GM23248 (cell line): Measurements from ENCODE around the gene ALDH4A1. TPM values are rescaled to one million over a fixed set of nuclear protein-coding genes. Genes with fewer than 3 reads are reported as not detected.
A peak's percentile ranks its signal among the peaks of the same experiment; 100 is the strongest.

Source experiments
- DNase-seq: peaks from one replicate; pipeline ENCODE4 v3.0.0-alpha.2; 2015
- H2AFZ ChIP-seq: fragments of 200-600 bp; sonication (generic); 2 replicates; pipeline ENCODE4 v1.6.1; 2016; ENCODE audit warnings: antibody characterized with exemption
- H3F3A ChIP-seq: fragments of 200-600 bp; sonication (generic); 2 replicates; pipeline ENCODE4 v1.6.1; 2016; ENCODE audit warnings: mild to moderate bottlenecking, antibody characterized with exemption, mixed run types; ENCODE audit not compliant: insufficient read depth
- H3K27ac ChIP-seq: fragments of 200-600 bp; sonication (generic); 2 replicates; pipeline ENCODE4 v1.5.1; 2016; ENCODE audit warnings: mild to moderate bottlenecking
- H3K27me3 ChIP-seq: fragments of 200-600 bp; sonication (generic); replicated peaks from 2 replicates; pipeline ENCODE4 v1.6.1; 2016; ENCODE audit warnings: mild to moderate bottlenecking; ENCODE audit not compliant: insufficient read depth
- H3K36me3 ChIP-seq: fragments of 200-600 bp; sonication (generic); 2 replicates; pipeline ENCODE4 v1.6.1; 2016; ENCODE audit warnings: low read depth, mild to moderate bottlenecking
- H3K4me1 ChIP-seq: fragments of 200-600 bp; sonication (generic); 2 replicates; pipeline ENCODE4 v1.6.1; 2016; ENCODE audit warnings: mild to moderate bottlenecking; ENCODE audit not compliant: insufficient read depth
- H3K4me2 ChIP-seq: fragments of 200-600 bp; sonication (generic); one replicate; pipeline ENCODE4 v1.6.1; 2016; ENCODE audit warnings: mild to moderate bottlenecking; ENCODE audit not compliant: unreplicated experiment
- H3K4me3 ChIP-seq: fragments of 200-600 bp; sonication (generic); 2 replicates; pipeline ENCODE4 v1.5.1; 2016; ENCODE audit warnings: mild to moderate bottlenecking
- H3K79me2 ChIP-seq: fragments of 200-600 bp; sonication (generic); 2 replicates; pipeline ENCODE4 v1.6.1; 2016; ENCODE audit warnings: mild to moderate bottlenecking; ENCODE audit not compliant: insufficient read depth
- H3K9ac ChIP-seq: fragments of 200-600 bp; sonication (generic); 2 replicates; pipeline ENCODE4 v1.6.1; 2016; ENCODE audit warnings: mild to moderate bottlenecking
- H3K9me2 ChIP-seq: fragments of 200-600 bp; sonication (generic); 2 replicates; pipeline ENCODE4 v1.6.1; 2016; ENCODE audit warnings: mixed run types, mild to moderate bottlenecking, moderate library complexity; ENCODE audit not compliant: insufficient read depth
- H3K9me3 ChIP-seq: fragments of 200-600 bp; sonication (generic); one replicate; pipeline ENCODE4 v1.6.1; 2017; ENCODE audit warnings: low read depth
- H4K20me1 ChIP-seq: fragments of 200-600 bp; sonication (generic); 2 replicates; pipeline ENCODE4 v1.6.0; 2016; ENCODE audit not compliant: insufficient read depth
- EZH2 ChIP-seq: fragments of 200-600 bp; sonication (generic); IDR thresholded peaks from 2 replicates; pipeline ENCODE4 v1.6.1; 2018; ENCODE audit warnings: antibody characterized with exemption, mild to moderate bottlenecking; ENCODE audit not compliant: insufficient read depth, poor library complexity, severe bottlenecking
- EZH2phosphoT487 ChIP-seq: fragments of 200-600 bp; sonication (generic); IDR thresholded peaks from 2 replicates; pipeline ENCODE4 v1.6.1; 2018; ENCODE audit warnings: antibody characterized with exemption, moderate library complexity, mild to moderate bottlenecking, low read depth; ENCODE audit not compliant: insufficient read depth
- WGBS, 2 experiments: methylation state at CpG; one replicate each; pipeline ENCODE4 v1.1.6; 2015 to 2017; ENCODE audit warnings: low lambda C conversion rate in 2 of 2, low coverage in 1 of 2; ENCODE audit errors: missing lambda C conversion rate in 2 of 2; 5-methylcytosine and 5-hydroxymethylcytosine counted together
- in situ Hi-C: fragments of 300-500 bp; cut with MboI; formaldehyde crosslinking; loops from 2 replicates; pipeline ENCODE4 v1.15.0; 2020
- polyA plus RNA-seq: library from polyadenylated mRNA; unstranded; fragments of >200 nt; fragmentation: Nextera tagmentation; extraction: Ambion mirVana; gene quantifications from 2 replicates; pipeline ENCODE4 v1.2.1, GENCODE V29; 2016
- total RNA-seq: library from RNA; depleted of rRNA; stranded (reverse); fragments of >200 nt; shearing (Covaris generic); gene quantifications from 2 replicates; pipeline ENCODE4 v1.2.3, GENCODE V29; 2014

ALDH4A1 gene
- total and polyA plus RNA-seq, 2 experiments from 2014 or later: 10.9 to 13.3 TPM

DNA sequence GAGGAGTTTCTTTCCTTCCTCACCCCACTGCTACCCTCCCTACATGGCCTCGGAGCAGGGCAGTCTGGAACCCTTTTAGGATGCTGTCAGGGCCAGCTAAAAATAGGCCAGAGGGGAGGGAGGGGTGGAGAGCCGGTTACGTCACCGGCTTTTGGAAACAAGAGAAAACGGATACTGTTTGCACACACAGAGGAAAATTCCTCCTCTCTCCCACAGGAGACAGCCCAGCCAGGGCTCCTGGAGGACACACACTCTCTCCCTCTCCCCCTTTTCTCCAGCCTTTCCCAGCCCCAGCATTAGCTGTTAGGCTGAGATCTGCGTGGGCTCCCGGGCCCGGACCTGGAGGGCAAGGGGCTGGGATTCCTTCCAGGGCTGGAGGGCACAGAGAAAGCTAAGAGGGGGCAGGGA, 20.0 kb upstream of the ALDH4A1 start:
- WGBS, 2 experiments: 0 to 1% methylated on average over 8 of the region's 8 CpGs
- Histone ChIP-seq H2AFZ (peak overlapping the region; percentile 17; the same call in 1 of the 2 replicates), H3K4me2 (peak overlapping the region; percentile 52), H3K79me2 (peaks cover 68% of the 10 kb centered on the region), H3K27me3 (no peaks in the 10 kb centered on the region), H3K4me3 (peak overlapping the region; percentile 30), H3K9me3 (no peaks in the 10 kb centered on the region), H4K20me1 (no peaks in the 10 kb centered on the region), H3K4me1 (peaks cover 42% of the 10 kb centered on the region), H3K9ac (peak overlapping the region; percentile 64), H3K27ac (peak overlapping the region; percentile 84), H3K36me3 (peaks cover 4% of the 10 kb centered on the region; the same call in 1 of the 2 replicates), H3F3A (peaks cover 16% of the 10 kb centered on the region; the same call in 1 of the 2 replicates), H3K9me2 (no peaks in the 10 kb centered on the region)
- in situ Hi-C loops: no loop called here
- peak; percentile 95 for DNase-seq
- no peak for TF ChIP-seq EZH2phosphoT487
- TF ChIP-seq EZH2: no peak

DNA sequence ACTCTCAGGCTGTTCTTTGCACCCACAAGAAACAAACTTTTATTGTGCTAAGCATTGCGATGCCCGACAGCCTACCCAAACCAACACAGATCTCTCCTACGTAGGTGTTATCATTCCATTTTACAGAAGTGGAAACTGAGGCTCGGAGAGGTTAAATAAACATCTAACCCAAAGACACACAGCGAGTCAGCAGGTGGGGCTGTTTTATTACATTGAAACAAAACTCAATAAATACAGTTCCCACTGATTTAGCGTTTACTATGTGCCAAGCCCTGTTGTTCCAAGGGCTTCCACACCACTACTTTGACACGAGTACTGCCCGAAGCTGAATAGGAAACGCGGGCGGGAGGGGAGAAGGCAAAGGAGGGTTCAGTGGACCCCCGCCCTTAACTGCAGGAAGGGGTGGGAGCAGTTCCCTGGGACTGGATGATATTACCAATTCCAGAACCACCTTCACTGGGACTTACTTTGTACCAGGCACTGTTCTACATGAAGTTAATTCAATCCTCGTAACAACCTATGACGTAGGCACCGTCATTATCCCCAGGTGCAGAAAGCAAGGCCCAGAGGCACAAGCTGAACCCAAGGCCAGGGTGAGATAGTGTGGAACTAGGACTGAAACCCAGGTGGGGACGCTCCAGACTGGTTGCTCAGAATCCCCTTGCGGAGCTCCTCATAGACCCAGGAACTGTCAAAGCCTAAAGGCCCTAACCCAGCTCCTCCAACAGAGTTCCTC, 19.3 kb upstream of the ALDH4A1 start:
- H3K27ac ChIP-seq: peak overlapping the region; percentile 84
- in situ Hi-C loops: no loop called here

DNA sequence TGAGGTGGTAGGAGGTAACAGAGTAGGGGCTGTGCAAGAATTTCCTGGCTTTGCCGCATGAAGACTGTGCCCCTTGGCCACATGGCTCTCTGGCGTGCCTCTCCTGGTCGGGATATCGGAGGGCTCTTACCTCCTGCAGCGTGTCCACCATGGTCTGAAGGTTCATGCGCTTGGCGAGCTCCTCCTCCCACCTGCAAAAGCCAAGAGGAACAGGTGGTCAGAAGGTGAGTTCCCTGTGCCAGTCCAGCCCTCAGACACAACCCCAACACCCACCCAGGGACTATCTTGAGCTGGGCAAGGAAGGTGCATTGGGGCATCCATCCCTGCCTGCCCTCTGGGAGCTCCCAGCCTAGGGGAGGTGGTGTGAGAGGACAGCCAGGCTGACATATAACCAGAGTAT, 18.6 kb upstream of the ALDH4A1 start:
- 86 to 96% methylated on average over 7 of the region's 7 CpGs for WGBS, 2 experiments
- no peaks in the 10 kb centered on the region for H4K20me1 ChIP-seq
- H3K27me3 ChIP-seq: no peaks in the 10 kb centered on the region
- no peak for DNase-seq
- H3K9me3 ChIP-seq: no peaks in the 10 kb centered on the region
- in situ Hi-C loops: no loop called here
- peaks cover 12% of the 10 kb centered on the region; the same call in 1 of the 2 replicates for H3F3A ChIP-seq
- H3K4me3 ChIP-seq: no peak overlapping the region
- peaks cover 31% of the 10 kb centered on the region for H3K4me1 ChIP-seq
- H3K36me3 ChIP-seq: peaks cover 4% of the 10 kb centered on the region; the same call in 1 of the 2 replicates
- TF ChIP-seq EZH2: no peak
- no peak for TF ChIP-seq EZH2phosphoT487
- no peak overlapping the region for H3K27ac ChIP-seq
- peaks cover 59% of the 10 kb centered on the region for H3K79me2 ChIP-seq
- no peak overlapping the region for H2AFZ ChIP-seq
- no peak overlapping the region for H3K9ac ChIP-seq
- no peak overlapping the region for H3K4me2 ChIP-seq
- no peaks in the 10 kb centered on the region for H3K9me2 ChIP-seq

More for the DNA sequence above, 19.3 kb upstream of the ALDH4A1 start:
- Histone ChIP-seq H2AFZ (0 out of 2 replicates have a peak overlapping the region, but pooled peaks have one; percentile 17), H3F3A (peaks cover 12% of the 10 kb centered on the region; the same call in 1 of the 2 replicates), H4K20me1 (no peaks in the 10 kb centered on the region), H3K4me1 (peaks cover 36% of the 10 kb centered on the region), H3K36me3 (peaks cover 4% of the 10 kb centered on the region; the same call in 1 of the 2 replicates), H3K27me3 (no peaks in the 10 kb centered on the region), H3K9me2 (no peaks in the 10 kb centered on the region), H3K9ac (peak overlapping the region; percentile 64), H3K9me3 (no peaks in the 10 kb centered on the region), H3K4me2 (peak overlapping the region; percentile 52), H3K79me2 (peaks cover 62% of the 10 kb centered on the region), H3K4me3 (peak overlapping the region; percentile 30; the same call in 1 of the 2 replicates)
- no peak for TF ChIP-seq EZH2
- no peak for TF ChIP-seq EZH2phosphoT487
- DNase-seq: no peak
- 63 to 67% methylated on average over 17 of the region's 17 CpGs for WGBS, 2 experiments

DNA sequence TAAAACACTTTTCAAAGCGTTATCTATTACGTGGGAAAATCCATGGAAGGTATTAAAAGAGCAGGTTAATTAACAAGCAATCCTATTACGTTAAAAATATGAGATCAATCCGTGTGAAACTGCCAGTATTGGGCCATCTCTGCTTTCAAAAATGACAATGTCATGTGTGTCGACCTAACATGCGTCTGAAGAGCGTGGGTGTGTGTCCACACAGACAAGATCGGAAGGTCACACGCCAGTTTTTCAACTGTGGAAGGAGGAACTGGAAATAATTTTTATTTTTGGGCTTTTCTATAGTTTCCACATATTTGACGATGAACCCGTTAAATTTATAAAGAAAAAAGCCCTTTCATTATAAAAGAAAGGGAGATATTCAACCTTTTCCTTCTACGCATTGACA, 17.6 kb upstream of the ALDH4A1 start:
- H3K9me3 ChIP-seq: no peaks in the 10 kb centered on the region
- TF ChIP-seq EZH2 (no peak), EZH2phosphoT487 (no peak)
- in situ Hi-C loops: no loop called here

More for the DNA sequence above, 17.6 kb upstream of the ALDH4A1 start:
- H3K27me3 ChIP-seq: no peaks in the 10 kb centered on the region
- H3K79me2 ChIP-seq: peaks cover 55% of the 10 kb centered on the region
- DNase-seq: no peak
- no peak overlapping the region for H3K4me3 ChIP-seq
- H3K36me3 ChIP-seq: peaks cover 4% of the 10 kb centered on the region; the same call in 1 of the 2 replicates
- no peak overlapping the region for H3K4me2 ChIP-seq
- H3K4me1 ChIP-seq: peaks cover 31% of the 10 kb centered on the region
- H3K9me2 ChIP-seq: no peaks in the 10 kb centered on the region
- no peak overlapping the region for H3K9ac ChIP-seq
- 87 to 90% methylated on average over 12 of the region's 12 CpGs for WGBS, 2 experiments
- no peak overlapping the region for H3K27ac ChIP-seq
- no peaks in the 10 kb centered on the region for H4K20me1 ChIP-seq
- no peak overlapping the region for H2AFZ ChIP-seq
- peaks cover 12% of the 10 kb centered on the region; the same call in 1 of the 2 replicates for H3F3A ChIP-seq
